CD4-positive, alpha-beta T cell treated with Interleukin-15 for 4 hours (primary cell): ENCODE measurements around the gene MS4A8.

Experiments
- DNase-seq: peaks from one replicate; pipeline ENCODE4 v3.0.0-alpha.2; 2020; ENCODE audit warnings: low spot score

Gene MS4A8

DNA sequence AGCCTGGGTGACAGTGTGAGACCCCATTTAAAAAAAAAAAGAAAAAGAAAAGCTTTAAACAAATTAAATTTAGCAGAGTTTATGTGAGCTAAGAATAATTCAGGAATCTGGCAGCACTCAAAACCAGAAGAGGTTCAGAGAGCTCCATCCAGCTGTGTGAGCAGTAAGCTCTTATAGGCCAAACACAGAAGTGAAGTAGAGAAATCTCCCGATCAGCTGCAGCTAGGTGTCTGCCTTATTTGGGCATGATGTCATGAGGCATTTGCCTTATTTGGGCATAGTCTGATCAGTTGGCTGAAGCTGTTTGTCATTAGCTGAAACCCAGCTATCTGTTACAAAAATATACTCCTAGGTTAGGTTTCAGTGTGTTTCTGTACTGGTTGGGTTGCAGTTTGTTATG, 65.5 kb downstream of the MS4A8 start:
- DNase-seq, result no peak

DNA sequence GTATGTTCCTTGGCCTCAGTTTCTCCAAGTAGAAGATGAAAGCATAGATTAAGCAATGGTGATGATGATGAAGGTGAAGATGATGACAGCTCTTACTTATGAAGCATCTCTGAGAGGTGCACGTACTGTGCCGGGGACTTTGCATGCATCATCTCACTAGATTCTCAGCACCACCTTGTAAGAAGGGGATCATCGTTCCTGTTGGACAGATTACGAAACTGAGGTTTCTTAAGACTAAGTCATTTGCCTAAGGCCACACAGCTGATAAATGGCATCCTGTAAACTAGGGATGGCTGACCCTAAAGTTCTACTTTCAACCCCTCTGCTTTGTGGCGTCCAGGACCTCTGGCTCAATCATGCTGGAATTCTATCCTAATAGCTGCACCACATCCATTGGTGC, 65.9 kb downstream of the MS4A8 start:
- no peak for DNase-seq
